Right lobe of liver (tissue), 6 donors: ENCODE results near the gene ZNF672. TPM values are rescaled to one million over a fixed set of nuclear protein-coding genes. Genes with fewer than 3 reads are reported as not detected.

Source experiments
- ATAC-seq, 4 donors: fragments of 200-7000 bp; cut with Tn5 transposase; one replicate each; pipeline ENCODE4 v1.9.1; 2020; ENCODE audit warnings: mild to moderate bottlenecking in 4 of 4, moderate library complexity in 4 of 4
- DNase-seq, 3 donors: peaks; one replicate each; pipeline ENCODE4 v3.0.0-alpha.2; 2020
- H3K27ac ChIP-seq, 3 donors: fragments of 200-600 bp; one replicate each; pipeline ENCODE4 v1.8.0; 2022
- H3K27me3 ChIP-seq, 2 donors: fragments of 200-600 bp; one replicate each; pipeline ENCODE4 v1.8.0; 2022
- H3K36me3 ChIP-seq, 4 donors: fragments of 200-600 bp; sonication (generic) in 1 of 4; one replicate each; pipeline versions ENCODE4 v1.5.1 to v1.8.0; 2017 to 2022; ENCODE audit warnings: control low read depth in 1 of 4
- H3K4me1 ChIP-seq, 4 donors: fragments of 200-600 bp; sonication (generic) in 1 of 4; one replicate each; pipeline versions ENCODE4 v1.5.1 to v1.8.0; 2017 to 2022; ENCODE audit warnings: control low read depth in 1 of 4
- H3K4me3 ChIP-seq, 3 donors: fragments of 200-600 bp; one replicate each; pipeline ENCODE4 v1.8.0; 2022
- H3K9me3 ChIP-seq, 4 donors: fragments of 200-600 bp; sonication (generic) in 1 of 4; one replicate each; pipeline versions ENCODE4 v1.5.1 to v1.8.0; 2017 to 2022; ENCODE audit warnings: control low read depth in 1 of 4
- CTCF ChIP-seq, 4 donors: fragments of 200-600 bp in 3 of 4; fragments of 450-650 bp in 1 of 4; IDR thresholded peaks; one replicate each; pipeline versions ENCODE4 v1.5.1 to v1.8.0; 2016 to 2022; ENCODE audit warnings: antibody characterized with exemption in 4 of 4, mild to moderate bottlenecking in 2 of 4
- POLR2A ChIP-seq: fragments of 450-650 bp; IDR thresholded peaks from one replicate; pipeline ENCODE4 v1.6.1; 2017; ENCODE audit warnings: antibody characterized with exemption, mild to moderate bottlenecking
- WGBS: methylation state at CpG from one replicate; pipeline ENCODE4 v1.1.6; 2018; ENCODE audit warnings: low coverage, low lambda C conversion rate; ENCODE audit not compliant: insufficient coverage; ENCODE audit errors: missing lambda C conversion rate; 5-methylcytosine and 5-hydroxymethylcytosine counted together
- intact Hi-C, 2 donors: fragments of 100-400 bp; cut with DNase I; formaldehyde crosslinking; loops; one replicate each; pipeline versions ENCODE4 v1.11.2 to v1.14.1; 2022
- total RNA-seq, 6 experiments: library from RNA; depleted of rRNA in 2 of 6; stranded (reverse); fragments of >200 nt in 2 of 6; fragmentation: NEBNext Ultra II Directional in 3 of 6; extraction: Animal tissue kit (Norgen Biotek cat#: 25700) in 3 of 6; gene quantifications; one replicate each; pipeline versions ENCODE4 v1.1.0 to v1.2.4, GENCODE V29; 2016 to 2023
- donor health status: DM: no; HTN: yes; CAD: no.
- donor health status: DM: no; HTN: no; CAD: no.
- donor health status: DM: no; HTN: no; CAD: no.
- donor health status: DM: no; HTN: yes; CAD: no.
- donor health status: DM: no; HTN: yes; CAD: no.

Gene ZNF672
- total RNA-seq, 6 experiments from 2014 or later = 16.9 to 24.3 (median 19.4) TPM

GRCh38 chr1:248807067-248807737 lies 30.8 kb upstream of the ZNF672 start:
- Histone ChIP-seq H3K36me3 (no peaks in the 10 kb centered on the region), H3K4me1 (peaks cover 0 to 25% (median 0%) of the 10 kb centered on the region in 4 donors), H3K9me3 (no peaks in the 10 kb centered on the region), H3K27ac (no peak overlapping the region), H3K4me3 (no peak overlapping the region), H3K27me3 (no peaks in the 10 kb centered on the region)
- TF ChIP-seq CTCF (IDR thresholded peaks at IDR 0.05) (peak; percentile 87 to 93 (median 90)), POLR2A (no peak)
- DNase-seq (peak; percentile 69 to 75 (median 73)), ATAC-seq (peak; percentile 81 to 88 (median 84))
- 19% methylated on average over 6 of the region's 15 CpGs for WGBS
- intact Hi-C loops = loop anchor here (5.0 kb wide), 3 partner anchors 105 to 180 kb away; partner anchors contain the start of gene OR14I1 (in 1 of the 2)

DNA sequence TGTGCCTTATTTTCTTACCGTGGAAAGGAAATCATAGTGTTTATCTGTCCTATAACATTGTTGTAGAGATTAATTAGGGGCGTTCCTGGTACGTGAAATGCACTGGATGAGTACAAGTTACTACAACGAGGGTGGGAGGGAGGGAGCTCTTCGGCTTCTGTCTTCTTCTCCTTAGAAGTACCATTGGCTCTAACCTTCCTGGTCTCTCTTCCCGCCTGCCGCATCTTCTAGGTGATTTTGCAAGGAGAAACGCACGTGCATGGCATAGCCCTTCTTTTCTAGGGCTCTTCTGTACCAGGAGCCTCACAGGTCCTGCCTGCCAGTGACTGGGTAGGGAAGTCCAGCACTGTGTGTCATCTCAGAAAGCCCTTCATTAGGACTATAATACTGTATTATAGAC lies 29.1 kb upstream of the ZNF672 start:
- H3K4me3 ChIP-seq = no peak overlapping the region
- H3K9me3 ChIP-seq = no peaks in the 10 kb centered on the region
- TF ChIP-seq POLR2A = no peak
- no peak for TF ChIP-seq CTCF (IDR thresholded peaks at IDR 0.05)
- H3K27me3 ChIP-seq = no peaks in the 10 kb centered on the region
- H3K27ac ChIP-seq = no peak overlapping the region
- H3K36me3 ChIP-seq = peaks cover 0 to 10% (median 3%) of the 10 kb centered on the region in 4 donors
- peaks cover 0 to 25% (median 0%) of the 10 kb centered on the region in 4 donors for H3K4me1 ChIP-seq
- no peak for ATAC-seq
- WGBS = 55% methylated on average over 9 of the region's 9 CpGs
- intact Hi-C loops = loop anchor here (5.0 kb wide), 3 partner anchors 107 to 182 kb away; partner anchors contain the start of gene OR14I1 (in 1 of the 2)
- no peak for DNase-seq

DNA sequence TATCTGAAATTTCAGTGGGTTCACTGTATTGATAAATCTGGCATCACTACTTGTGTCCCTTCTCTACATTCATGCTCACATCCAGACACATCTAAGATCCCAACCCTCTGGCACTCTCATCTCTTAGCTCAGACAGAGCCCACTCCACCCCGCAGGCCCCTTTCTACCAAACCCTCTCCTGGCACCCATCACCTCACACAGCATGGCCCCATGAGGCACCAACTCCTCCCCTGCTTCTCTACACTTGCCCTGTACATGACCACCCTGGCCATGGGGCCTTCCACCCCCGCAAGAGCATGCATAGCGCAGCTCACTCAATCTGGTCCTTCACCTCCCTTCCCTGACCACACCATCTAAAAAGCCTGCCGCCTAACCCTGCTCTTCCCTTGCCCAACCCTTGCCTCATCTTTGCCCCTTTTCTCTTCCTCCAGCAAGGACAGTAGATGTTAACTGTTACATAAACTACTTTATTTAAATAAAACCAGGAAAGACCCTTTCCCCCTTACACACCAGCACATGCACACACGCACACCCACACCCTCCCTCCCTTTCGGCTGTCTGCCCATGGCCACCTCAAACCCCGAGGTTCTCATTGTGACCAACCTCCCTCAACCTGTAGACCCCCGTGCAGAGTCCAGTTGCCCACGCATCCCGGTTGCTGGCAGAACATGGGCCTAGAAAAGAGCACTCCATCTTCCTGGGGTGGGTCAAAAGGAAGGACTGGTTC lies 27.9 kb upstream of the ZNF672 start:
- peaks cover 0 to 20% (median 0%) of the 10 kb centered on the region in 4 donors for H3K4me1 ChIP-seq
- H3K36me3 ChIP-seq = peaks cover 0 to 23% (median 9%) of the 10 kb centered on the region in 4 donors
- H3K4me3 ChIP-seq = no peak overlapping the region
- TF ChIP-seq POLR2A (no peak), CTCF (IDR thresholded peaks at IDR 0.05) (no peak)
- WGBS = 85% methylated on average over 8 of the region's 10 CpGs
- no peak overlapping the region for H3K27ac ChIP-seq
- no peaks in the 10 kb centered on the region for H3K9me3 ChIP-seq
- ATAC-seq = no peak
- intact Hi-C loops = loop anchor here (5.0 kb wide), 3 partner anchors 108 to 183 kb away; partner anchors contain the start of gene OR14I1 (in 1 of the 2)
- no peak for DNase-seq
- H3K27me3 ChIP-seq = no peaks in the 10 kb centered on the region

DNA sequence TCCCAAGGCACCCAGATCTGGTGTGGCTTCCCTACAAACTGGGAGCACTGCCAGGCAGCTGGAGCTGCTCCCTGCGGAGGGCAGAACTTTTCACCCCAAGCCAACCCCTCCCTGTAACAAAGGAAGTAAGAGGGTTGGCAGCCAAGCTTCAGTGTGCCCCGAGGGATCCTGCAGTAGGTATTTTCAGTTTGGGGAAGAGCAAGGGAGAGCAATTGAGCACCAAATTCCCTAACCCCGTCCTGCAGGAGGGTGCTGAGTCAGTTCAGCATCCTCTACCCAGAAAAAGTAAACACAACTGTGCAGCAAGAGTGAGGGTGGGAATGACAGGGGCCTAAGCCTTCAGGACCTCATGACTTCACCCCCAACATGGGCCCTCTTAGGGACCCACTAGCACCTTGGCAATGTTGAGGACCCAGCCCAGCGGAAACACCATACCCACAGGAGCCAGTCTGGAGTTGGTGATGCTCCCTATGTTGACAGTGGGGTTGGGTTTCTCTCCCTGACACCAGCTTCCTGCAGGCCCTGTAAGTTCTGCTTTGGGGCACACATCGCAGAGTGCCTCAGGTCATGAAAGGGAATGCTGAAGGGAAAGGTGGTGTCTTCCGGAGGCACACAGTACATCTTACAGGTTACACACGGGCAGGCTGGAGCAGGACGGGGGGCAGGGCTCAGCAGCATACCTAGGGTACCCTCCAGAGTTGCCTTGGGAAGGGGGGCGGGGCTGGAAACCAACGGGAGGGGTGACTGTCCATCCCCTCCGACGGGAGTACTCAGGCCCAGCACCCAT lies 27.1 kb upstream of the ZNF672 start:
- no peak for TF ChIP-seq CTCF (IDR thresholded peaks at IDR 0.05)
- TF ChIP-seq POLR2A = no peak
- DNase-seq = no peak
- Histone ChIP-seq H3K4me3 (no peak overlapping the region), H3K27me3 (no peaks in the 10 kb centered on the region), H3K27ac (no peak overlapping the region), H3K36me3 (peaks cover 0 to 28% (median 12%) of the 10 kb centered on the region in 4 donors), H3K9me3 (no peaks in the 10 kb centered on the region), H3K4me1 (peaks cover 0 to 18% (median 0%) of the 10 kb centered on the region in 4 donors)
- WGBS = 41% methylated on average over 5 of the region's 12 CpGs
- intact Hi-C loops = no loop called here
- peak in 2 of 4 donors; percentile 6 to 8 for ATAC-seq
